Upper lobe of left lung (tissue), 6 donors: ENCODE results near the gene DPF3. TPM values are rescaled to one million over a fixed set of nuclear protein-coding genes. Genes with fewer than 3 reads are reported as not detected.

ENCODE experiments used
- ATAC-seq, 2 donors: fragments of 200-7000 bp; cut with Tn5 transposase; one replicate each; pipeline ENCODE4 v1.9.1; 2022; ENCODE audit warnings: mild to moderate bottlenecking in 2 of 2, moderate library complexity in 2 of 2; ENCODE audit not compliant: low FRiP score in 2 of 2
- DNase-seq, 2 donors: peaks; one replicate each; pipeline ENCODE4 v3.0.0-alpha.2; 2019 to 2020
- H3K27ac ChIP-seq, 4 donors: fragments of 200-600 bp; sonication (generic); one replicate each; pipeline ENCODE4 v1.5.1; 2016 to 2019
- H3K27me3 ChIP-seq, 4 donors: fragments of 200-600 bp; sonication (generic); one replicate each; pipeline ENCODE4 v1.5.1; 2017 to 2019
- H3K36me3 ChIP-seq, 4 donors: fragments of 200-600 bp; sonication (generic); one replicate each; pipeline ENCODE4 v1.5.1; 2016 to 2019
- H3K4me1 ChIP-seq, 4 donors: fragments of 200-600 bp; sonication (generic); one replicate each; pipeline ENCODE4 v1.5.1; 2018 to 2019
- H3K4me3 ChIP-seq, 4 donors: fragments of 200-600 bp; sonication (generic); one replicate each; pipeline ENCODE4 v1.5.1; 2017 to 2019; ENCODE audit warnings: mild to moderate bottlenecking in 2 of 4, moderate library complexity in 1 of 4
- H3K9me3 ChIP-seq, 4 donors: fragments of 200-600 bp; sonication (generic); one replicate each; pipeline ENCODE4 v1.5.1; 2018 to 2019
- CTCF ChIP-seq, 6 experiments: fragments of 450-650 bp in 4 of 6; fragments of 200-600 bp in 2 of 6; sonication (generic) in 2 of 6; IDR thresholded peaks; one replicate each; pipeline ENCODE4 v1.5.1; 2016 to 2019; ENCODE audit warnings: antibody characterized with exemption in 6 of 6
- EP300 ChIP-seq, 4 donors: sonication (generic); formaldehyde crosslinking; IDR thresholded peaks; one replicate each; pipeline ENCODE4 v1.5.1; 2017; ENCODE audit warnings: antibody characterized with exemption in 4 of 4, control low read depth in 2 of 4
- POLR2A ChIP-seq, 4 donors: fragments of 450-650 bp; IDR thresholded peaks; one replicate each; pipeline ENCODE4 v1.5.1; 2016 to 2017; ENCODE audit warnings: antibody characterized with exemption in 4 of 4, mild to moderate bottlenecking in 2 of 4
- POLR2AphosphoS5 ChIP-seq, 2 donors: sonication (generic); formaldehyde crosslinking; IDR thresholded peaks; one replicate each; pipeline ENCODE4 v1.5.1; 2017; ENCODE audit warnings: antibody characterized with exemption in 2 of 2
- WGBS, 2 donors: methylation state at CpG; one replicate each; pipeline ENCODE4 v1.1.5; 2017 to 2018; 5-methylcytosine and 5-hydroxymethylcytosine counted together
- total RNA-seq, 6 donors: library from RNA; depleted of rRNA in 4 of 6; stranded (reverse); fragments of >200 nt in 4 of 6; gene quantifications; one replicate each; pipeline versions ENCODE4 v1.1.0 to v1.2.1, GENCODE V29; 2016 to 2021
- donor health status: DM: no; HTN: no; CAD: no; lungs with moderate emphysema.
- donor health status: DM: no; HTN: yes; CAD: no; lungs with severe emphysema.

Gene DPF3
- total RNA-seq, 6 donors from 2014 or later = 0.30 to 1.3 (median 1.0) TPM

- Histone ChIP-seq H3K27me3 (no peaks in the 10 kb centered on the region), H3K4me3 (no peak overlapping the region), H3K36me3 (no peaks in the 10 kb centered on the region), H3K9me3 (no peaks in the 10 kb centered on the region), H3K4me1 (no peaks in the 10 kb centered on the region), H3K27ac (no peak overlapping the region)
- DNase-seq = peak in 1 of 2 donors; percentile 24
- no peak for ATAC-seq
- WGBS, 2 donors = 83 to 85% methylated on average over 14 of the region's 14 CpGs
- no peak for TF ChIP-seq CTCF (IDR thresholded peaks at IDR 0.05)
- no peak for TF ChIP-seq POLR2A (IDR thresholded peaks at IDR 0.05)
- TF ChIP-seq EP300 (IDR thresholded peaks at IDR 0.05) = no peak
- no peak for TF ChIP-seq POLR2AphosphoS5 (IDR thresholded peaks at IDR 0.05)
These were observed 42.3 kb downstream of the DPF3 start for GRCh38 chr14:72851635-72852034.

GRCh38 chr14:72850360-72850759, 43.5 kb downstream of the DPF3 start:
- no peak for ATAC-seq
- Histone ChIP-seq H3K4me1 (no peaks in the 10 kb centered on the region), H3K27me3 (no peaks in the 10 kb centered on the region), H3K36me3 (no peaks in the 10 kb centered on the region), H3K9me3 (no peaks in the 10 kb centered on the region), H3K4me3 (no peak overlapping the region), H3K27ac (no peak overlapping the region)
- no peak for DNase-seq
- no peak for TF ChIP-seq EP300 (IDR thresholded peaks at IDR 0.05)
- no peak for TF ChIP-seq CTCF (IDR thresholded peaks at IDR 0.05)
- TF ChIP-seq POLR2AphosphoS5 (IDR thresholded peaks at IDR 0.05) = no peak
- no peak for TF ChIP-seq POLR2A (IDR thresholded peaks at IDR 0.05)
- WGBS, 2 donors = 93% methylated on average over 4 of the region's 4 CpGs

GRCh38 chr14:72849222-72849621, 44.7 kb downstream of the DPF3 start:
- TF ChIP-seq CTCF (IDR thresholded peaks at IDR 0.05) (no peak), POLR2A (IDR thresholded peaks at IDR 0.05) (no peak), POLR2AphosphoS5 (IDR thresholded peaks at IDR 0.05) (no peak), EP300 (IDR thresholded peaks at IDR 0.05) (no peak)
- ATAC-seq (no peak), DNase-seq (peak in 1 of 2 donors; percentile 41)
- Histone ChIP-seq H3K27me3 (no peaks in the 10 kb centered on the region), H3K9me3 (no peaks in the 10 kb centered on the region), H3K4me3 (no peak overlapping the region), H3K36me3 (no peaks in the 10 kb centered on the region), H3K27ac (no peak overlapping the region), H3K4me1 (no peaks in the 10 kb centered on the region)
- 63 to 73% methylated on average over 6 to 12 of the region's 12 CpGs for WGBS, 2 donors

GRCh38 chr14:72847721-72848120, 46.2 kb downstream of the DPF3 start:
- Histone ChIP-seq H3K4me1 (no peaks in the 10 kb centered on the region), H3K4me3 (no peak overlapping the region), H3K9me3 (no peaks in the 10 kb centered on the region), H3K27me3 (no peaks in the 10 kb centered on the region), H3K36me3 (no peaks in the 10 kb centered on the region), H3K27ac (no peak overlapping the region)
- no peak for TF ChIP-seq CTCF (IDR thresholded peaks at IDR 0.05)
- no peak for TF ChIP-seq POLR2A (IDR thresholded peaks at IDR 0.05)
- no peak for TF ChIP-seq EP300 (IDR thresholded peaks at IDR 0.05)
- no peak for TF ChIP-seq POLR2AphosphoS5 (IDR thresholded peaks at IDR 0.05)
- ATAC-seq = no peak
- 96 to 98% methylated on average over 4 of the region's 4 CpGs for WGBS, 2 donors
- DNase-seq = no peak

- TF ChIP-seq POLR2A (IDR thresholded peaks at IDR 0.05) = no peak
- TF ChIP-seq EP300 (IDR thresholded peaks at IDR 0.05) = no peak
- TF ChIP-seq CTCF (IDR thresholded peaks at IDR 0.05) = no peak
- no peak for TF ChIP-seq POLR2AphosphoS5 (IDR thresholded peaks at IDR 0.05)
These were observed 48.2 kb downstream of the DPF3 start for GRCh38 chr14:72845683-72846082.

More at GRCh38 chr14:72845683-72846082, 48.2 kb downstream of the DPF3 start:
- DNase-seq (no peak), ATAC-seq (no peak)
- H3K4me3 ChIP-seq = no peak overlapping the region
- no peak overlapping the region for H3K27ac ChIP-seq
- H3K27me3 ChIP-seq = no peaks in the 10 kb centered on the region
- 71 to 87% methylated on average over 4 of the region's 4 CpGs for whole genome bisulfite sequencing, 2 donors
- no peaks in the 10 kb centered on the region for H3K9me3 ChIP-seq
- no peaks in the 10 kb centered on the region for H3K36me3 ChIP-seq
- H3K4me1 ChIP-seq = no peaks in the 10 kb centered on the region
